ENCODE measurements around the gene ABCD3.

GRCh38 chr1:94463765-94464330, 45.7 kb downstream of the ABCD3 start:
- TF ChIP-seq CTCF (IDR thresholded peaks at IDR 0.05; ENCODE audit: poor library complexity, severe bottlenecking) (no peak), POLR2AphosphoS5 (IDR thresholded peaks at IDR 0.05) (no peak), TAF1 (IDR thresholded peaks at IDR 0.05; ENCODE audit: low read depth) (no peak), EZH2 (IDR thresholded peaks at IDR 0.05; ENCODE audit: borderline replicate concordance, insufficient read depth, low read length, poor library complexity, severe bottlenecking) (no peak), EP300 (conservative IDR thresholded peaks at IDR 0.05; ENCODE audit: poor library complexity, severe bottlenecking) (no peak), RAD21 (conservative IDR thresholded peaks at IDR 0.05) (no peak)
